Measurements from ENCODE around the gene ATP1A3. TPM values are rescaled to one million over a fixed set of nuclear protein-coding genes. Genes with fewer than 3 reads are reported as not detected.

The ATP1A3 gene
- total RNA-seq, 4 donors from 2014 or later = 0.13 TPM; not detected in 3

GRCh38 chr19:41960973-41961372 lies 33.1 kb downstream of the ATP1A3 start:
- H3K4me3 ChIP-seq (replicated peaks in 1 of 3) = no peak overlapping the region
- TF ChIP-seq, protein P1, sequence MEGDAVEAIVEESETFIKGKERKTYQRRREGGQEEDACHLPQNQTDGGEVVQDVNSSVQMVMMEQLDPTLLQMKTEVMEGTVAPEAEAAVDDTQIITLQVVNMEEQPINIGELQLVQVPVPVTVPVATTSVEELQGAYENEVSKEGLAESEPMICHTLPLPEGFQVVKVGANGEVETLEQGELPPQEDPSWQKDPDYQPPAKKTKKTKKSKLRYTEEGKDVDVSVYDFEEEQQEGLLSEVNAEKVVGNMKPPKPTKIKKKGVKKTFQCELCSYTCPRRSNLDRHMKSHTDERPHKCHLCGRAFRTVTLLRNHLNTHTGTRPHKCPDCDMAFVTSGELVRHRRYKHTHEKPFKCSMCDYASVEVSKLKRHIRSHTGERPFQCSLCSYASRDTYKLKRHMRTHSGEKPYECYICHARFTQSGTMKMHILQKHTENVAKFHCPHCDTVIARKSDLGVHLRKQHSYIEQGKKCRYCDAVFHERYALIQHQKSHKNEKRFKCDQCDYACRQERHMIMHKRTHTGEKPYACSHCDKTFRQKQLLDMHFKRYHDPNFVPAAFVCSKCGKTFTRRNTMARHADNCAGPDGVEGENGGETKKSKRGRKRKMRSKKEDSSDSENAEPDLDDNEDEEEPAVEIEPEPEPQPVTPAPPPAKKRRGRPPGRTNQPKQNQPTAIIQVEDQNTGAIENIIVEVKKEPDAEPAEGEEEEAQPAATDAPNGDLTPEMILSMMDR (IDR thresholded peaks at IDR 0.05) = no peak
- TF ChIP-seq POLR2A (IDR thresholded peaks at IDR 0.05) = no peak
- DNase-seq = no peak
- peaks cover 6 to 9% of the 10 kb centered on the region in 2 donors for H3K36me3 ChIP-seq
- no peaks in the 10 kb centered on the region for H3K27me3 ChIP-seq
- peaks cover 6 to 13% of the 10 kb centered on the region in 2 donors for H3K4me1 ChIP-seq
- no peaks in the 10 kb centered on the region for H3K9me3 ChIP-seq
- intact Hi-C loops (cut with DNase I) = no loop called here
- H3K27ac ChIP-seq = no peak overlapping the region
- WGBS, 2 donors = 96 to 97% methylated on average over 5 of the region's 5 CpGs

DNA sequence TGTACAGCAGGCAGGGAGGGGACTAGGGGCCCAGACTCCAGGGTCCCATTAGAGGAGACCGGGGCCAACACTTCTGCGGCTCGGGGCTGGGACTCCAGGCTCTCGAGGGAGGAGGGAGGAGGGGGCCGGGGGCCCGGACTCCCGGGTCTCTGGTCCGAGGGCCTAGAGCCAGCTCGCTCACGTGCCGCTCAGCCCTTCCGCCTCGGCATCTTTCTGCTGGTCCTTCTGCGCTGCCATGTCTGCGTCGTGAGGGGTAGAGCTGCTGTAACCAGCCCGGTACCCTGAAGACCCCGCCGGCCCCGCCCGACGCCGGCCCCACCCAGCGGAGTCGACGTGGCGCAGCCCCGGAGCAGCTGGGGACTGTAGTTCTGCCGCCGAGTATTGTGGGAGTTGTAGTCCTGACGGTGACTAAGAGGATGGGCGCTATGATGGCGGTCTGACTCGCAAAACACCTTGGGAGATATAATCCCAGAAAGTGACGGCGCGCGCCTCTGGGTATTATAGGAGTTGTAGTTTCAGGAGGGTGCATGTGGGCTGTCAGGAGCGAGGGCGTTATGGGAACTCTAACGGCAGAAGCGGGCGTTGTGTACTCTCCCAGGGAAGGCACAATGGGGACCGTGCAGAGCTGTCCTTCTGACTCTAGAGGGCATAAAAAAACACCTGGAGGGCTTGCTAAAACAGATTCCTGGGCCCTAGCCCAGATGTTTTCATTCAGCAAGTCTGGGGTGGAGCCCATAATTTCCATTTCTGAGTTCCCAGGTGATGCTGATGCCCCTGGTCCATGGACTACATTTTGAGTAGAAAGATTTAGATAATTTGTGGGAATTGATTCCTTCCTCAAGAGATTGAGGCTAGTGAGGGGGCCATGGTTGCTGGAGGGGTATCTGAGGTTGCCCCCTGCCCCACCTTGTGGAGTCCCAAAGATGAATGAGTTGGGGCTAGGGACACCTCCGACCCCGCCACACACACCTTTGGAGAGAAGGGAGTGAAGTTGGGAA lies 34.7 kb downstream of the ATP1A3 start, which contains the start of gene RABAC1:
Gene RABAC1 (minus strand): TSS at position 266 of the 998 bp plus-strand sequence. CDS start 29 bp downstream, at position 237.
- DNase-seq = peak; percentile 82 to 86
- H3K27ac ChIP-seq = peak within 1 kb of the TSS; percentile 70 to 92 (median 89)
- WGBS, 2 donors = 7 to 11% methylated on average over 20 to 31 of the region's 46 CpGs
- H3K36me3 ChIP-seq = peaks cover 6 to 10% of the 10 kb centered on the region in 2 donors
- peak in 1 of 2 donors; percentile 58 for TF ChIP-seq POLR2A (IDR thresholded peaks at IDR 0.05)
- TF ChIP-seq, protein P1 (IDR thresholded peaks at IDR 0.05) = peak in 1 of 6 experiments; percentile 25
- H3K9me3 ChIP-seq = no peaks in the 10 kb centered on the region
- no peaks in the 10 kb centered on the region for H3K27me3 ChIP-seq
- intact Hi-C loops (cut with DNase I) = loop anchor here (5.0 kb wide), 1 partner anchor 97 kb away; the partner anchor contains the start of gene RPS19
- peaks cover 6 to 13% of the 10 kb centered on the region in 2 donors for H3K4me1 ChIP-seq
- peak within 1 kb of the TSS; percentile 66 to 91 (median 87) for H3K4me3 ChIP-seq (replicated peaks in 1 of 3)

- H3K27ac ChIP-seq = peak overlapping the region; percentile 70 to 92 (median 89)
- WGBS, 2 donors = 2 to 3% methylated on average over 16 to 25 of the region's 43 CpGs
- DNase-seq = peak; percentile 89 to 91
- peaks cover 6 to 10% of the 10 kb centered on the region in 2 donors for H3K36me3 ChIP-seq
- peak overlapping the region; percentile 66 to 91 (median 87) for H3K4me3 ChIP-seq (replicated peaks in 1 of 3)
- H3K27me3 ChIP-seq = no peaks in the 10 kb centered on the region
- peak in 1 of 2 donors; percentile 63 for TF ChIP-seq POLR2A (IDR thresholded peaks at IDR 0.05)
- TF ChIP-seq, protein P1 (IDR thresholded peaks at IDR 0.05) = no peak
- peaks cover 6 to 13% of the 10 kb centered on the region in 2 donors for H3K4me1 ChIP-seq
- intact Hi-C loops (cut with DNase I) = loop anchor here (5.0 kb wide), 1 partner anchor 96 kb away; the partner anchor contains the start of gene RPS19
- H3K9me3 ChIP-seq = no peaks in the 10 kb centered on the region
These were observed 35.5 kb downstream of the ATP1A3 start for GRCh38 chr19:41958367-41959055.

GRCh38 chr19:41957838-41958366 lies 36.1 kb downstream of the ATP1A3 start:
- peak; percentile 81 to 88 for DNase-seq
- H3K9me3 ChIP-seq = no peaks in the 10 kb centered on the region
- no peaks in the 10 kb centered on the region for H3K27me3 ChIP-seq
- intact Hi-C loops (cut with DNase I) = loop anchor here (5.0 kb wide), 1 partner anchor 96 kb away; the partner anchor contains the start of gene RPS19
- H3K27ac ChIP-seq = peak overlapping the region; percentile 41 to 92 (median 89)
- H3K4me3 ChIP-seq (replicated peaks in 1 of 3) = peak overlapping the region in 2 of 3 donors; percentile 87 to 91
- H3K4me1 ChIP-seq = peaks cover 6 to 13% of the 10 kb centered on the region in 2 donors
- peaks cover 6 to 10% of the 10 kb centered on the region in 2 donors for H3K36me3 ChIP-seq
- 6 to 13% methylated on average over 10 of the region's 10 CpGs for WGBS, 2 donors
- TF ChIP-seq POLR2A (IDR thresholded peaks at IDR 0.05) = no peak
- TF ChIP-seq, protein P1 (IDR thresholded peaks at IDR 0.05) = peak; percentile 74 to 96 (median 91)

Measured in thyroid gland (tissue), 4 donors.